HG02759 (cell line): ENCODE data around the gene AKAP13.

Experiments
- ATAC-seq: cut with Tn5 transposase; IDR thresholded peaks from one replicate; pipeline ENCODE4 v1.9.1; 2021; ENCODE audit warnings: mild to moderate bottlenecking, moderate library complexity; ENCODE audit not compliant: unreplicated experiment

The AKAP13 gene

DNA sequence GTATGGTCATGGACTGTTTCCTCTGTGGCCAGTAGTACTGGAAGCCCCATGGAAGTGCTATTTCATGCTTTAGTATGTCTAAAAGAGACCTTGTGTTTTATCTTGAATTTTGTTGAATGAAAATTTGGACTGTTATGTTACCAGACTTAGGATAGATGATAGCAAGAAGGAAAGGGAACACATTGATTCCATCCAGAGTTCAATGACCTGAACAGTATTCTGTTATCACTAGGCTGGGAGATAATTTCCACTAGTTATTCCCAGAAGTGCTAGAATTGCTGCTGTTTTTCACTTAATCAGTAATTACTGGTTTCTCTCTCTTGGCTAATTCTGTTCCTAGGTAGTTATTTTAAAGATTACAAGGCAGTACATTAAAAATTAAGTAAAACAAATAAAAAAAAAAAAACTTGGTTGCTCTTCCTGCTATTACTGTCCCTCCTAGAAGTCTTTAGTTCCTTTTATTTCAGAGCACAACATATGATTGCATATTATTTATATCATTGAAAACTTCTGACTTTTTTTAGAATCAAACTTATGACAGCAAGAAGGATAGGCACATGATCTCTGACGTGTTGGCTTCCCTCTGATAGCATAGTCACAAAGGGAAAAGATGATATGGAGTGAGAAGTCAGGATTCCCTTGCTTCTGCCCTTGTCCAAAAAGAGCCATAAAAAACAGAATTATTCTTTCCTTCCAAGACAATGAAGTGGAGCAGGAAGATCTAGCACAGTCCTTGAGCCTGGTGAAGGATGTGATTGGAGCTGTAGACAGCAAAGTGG lies 342.2 kb downstream of the AKAP13 start:
- ATAC-seq = no peak

DNA sequence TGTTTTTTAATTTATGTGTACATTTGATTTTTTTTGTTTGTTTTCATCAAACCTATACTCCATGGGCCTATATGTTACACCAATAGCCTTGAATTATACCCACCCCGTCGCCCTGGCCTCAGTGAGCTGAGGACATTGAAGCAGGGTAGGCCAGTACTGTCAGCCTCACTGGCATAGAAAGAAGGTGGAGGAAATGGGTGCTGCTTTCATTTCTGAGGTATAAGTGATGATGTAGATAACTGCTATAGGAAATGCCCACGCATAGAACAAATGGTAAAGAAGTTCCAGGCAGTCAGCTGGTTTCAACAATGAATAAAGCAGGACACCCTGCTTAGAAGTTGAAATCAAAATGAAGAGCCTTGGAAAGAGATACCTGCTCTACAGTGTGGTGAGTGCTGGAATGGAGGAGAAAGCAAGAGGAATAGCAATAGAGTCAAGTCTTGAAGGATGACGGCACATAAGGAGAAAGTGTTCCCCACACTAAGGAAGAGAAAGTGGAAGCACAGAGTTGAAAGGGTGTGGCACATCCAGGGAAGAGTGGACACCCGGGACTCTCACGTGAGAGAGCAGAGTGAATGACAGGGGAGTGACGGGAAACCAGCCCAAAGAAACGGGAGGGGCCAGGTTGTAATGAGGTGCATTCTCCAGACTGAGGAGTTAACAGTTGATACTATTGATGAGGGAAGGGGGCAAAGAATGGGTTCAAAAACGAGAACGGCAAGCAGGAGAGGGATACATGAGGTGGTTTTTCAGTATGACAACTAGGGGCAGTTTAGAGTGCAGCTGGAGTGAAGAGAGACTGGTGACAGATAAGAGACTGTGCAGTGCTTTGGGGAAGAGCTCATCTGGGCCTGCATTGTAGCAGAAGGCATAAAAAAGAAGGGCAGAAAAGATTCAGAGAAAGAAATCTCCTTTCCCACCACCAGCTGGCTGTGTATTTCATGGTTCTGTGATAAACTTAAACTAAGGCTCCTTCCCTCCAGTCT lies 343.9 kb downstream of the AKAP13 start:
- ATAC-seq = no peak

DNA sequence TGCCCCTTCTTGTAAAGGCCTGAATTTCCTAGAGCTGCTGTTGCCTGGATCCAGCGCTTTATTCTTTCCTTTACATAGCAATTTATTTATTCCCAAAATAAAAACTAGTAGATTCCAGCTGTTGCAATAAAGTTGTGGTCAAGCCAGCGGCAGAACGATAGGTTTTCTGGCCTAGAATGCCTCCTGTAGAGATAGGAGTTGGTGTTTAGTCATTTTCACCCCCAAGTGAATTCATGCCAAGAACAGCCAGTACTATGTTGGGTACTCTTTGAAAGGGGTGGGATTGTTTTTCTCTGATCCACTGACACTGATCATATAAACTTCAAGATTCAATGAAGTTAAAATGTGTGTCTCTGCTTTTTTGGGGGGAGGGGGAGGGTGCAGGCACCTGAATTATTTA lies 344.6 kb downstream of the AKAP13 start:
- no peak for ATAC-seq

DNA sequence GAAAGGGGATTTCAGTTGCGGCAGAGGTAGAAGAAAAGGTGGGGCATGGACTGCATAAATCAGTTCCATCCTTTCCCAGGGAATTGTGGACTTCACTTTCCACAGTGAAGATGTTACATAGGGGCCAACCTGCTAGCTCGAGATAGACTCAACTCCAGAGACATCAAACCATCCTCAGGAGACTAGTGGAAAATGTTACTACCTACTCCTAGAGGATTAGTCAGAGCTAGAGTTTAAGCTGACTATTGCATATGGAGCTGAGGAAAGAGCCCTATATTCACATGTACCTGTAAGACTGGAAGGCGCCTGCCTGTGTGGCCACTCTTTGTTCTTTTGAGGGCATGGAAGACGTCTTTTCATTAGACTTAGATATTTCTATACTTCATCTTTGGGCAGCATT lies 345.2 kb downstream of the AKAP13 start:
- no peak for ATAC-seq

DNA sequence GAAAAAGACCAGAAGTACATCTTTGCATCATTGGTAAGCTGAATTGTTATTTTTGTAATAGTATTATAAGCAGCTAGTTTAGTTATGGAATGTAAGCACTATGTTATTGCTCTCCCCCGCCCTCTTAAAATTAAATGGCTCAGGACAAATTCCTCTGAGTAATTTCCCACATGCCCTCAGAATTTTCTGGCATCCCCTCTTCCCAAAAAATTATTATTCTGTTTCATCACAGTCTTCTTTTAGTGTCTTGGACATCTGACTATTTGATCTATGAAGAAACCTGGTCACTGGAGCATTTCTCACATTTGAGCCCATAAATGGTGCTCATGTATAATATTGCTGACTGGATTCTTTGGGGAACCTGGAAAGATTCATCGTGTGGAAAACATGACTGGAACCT lies 346.1 kb downstream of the AKAP13 start:
- ATAC-seq = no peak

DNA sequence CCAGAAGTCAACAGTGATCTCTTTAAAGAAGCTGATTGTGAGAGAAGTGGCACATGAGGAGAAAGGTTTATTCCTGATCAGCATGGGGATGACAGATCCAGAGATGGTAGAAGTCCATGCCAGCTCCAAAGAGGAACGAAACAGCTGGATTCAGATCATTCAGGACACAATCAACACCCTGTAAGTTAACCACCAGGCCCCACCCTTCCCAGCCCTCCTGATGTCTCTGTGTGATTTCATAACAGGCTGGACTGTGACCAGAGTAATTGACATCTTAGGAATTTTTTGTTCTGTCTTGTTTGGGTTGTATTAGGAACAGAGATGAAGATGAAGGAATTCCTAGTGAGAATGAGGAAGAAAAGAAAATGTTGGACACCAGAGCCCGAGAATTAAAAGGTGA lies 346.7 kb downstream of the AKAP13 start:
- no peak for ATAC-seq

DNA sequence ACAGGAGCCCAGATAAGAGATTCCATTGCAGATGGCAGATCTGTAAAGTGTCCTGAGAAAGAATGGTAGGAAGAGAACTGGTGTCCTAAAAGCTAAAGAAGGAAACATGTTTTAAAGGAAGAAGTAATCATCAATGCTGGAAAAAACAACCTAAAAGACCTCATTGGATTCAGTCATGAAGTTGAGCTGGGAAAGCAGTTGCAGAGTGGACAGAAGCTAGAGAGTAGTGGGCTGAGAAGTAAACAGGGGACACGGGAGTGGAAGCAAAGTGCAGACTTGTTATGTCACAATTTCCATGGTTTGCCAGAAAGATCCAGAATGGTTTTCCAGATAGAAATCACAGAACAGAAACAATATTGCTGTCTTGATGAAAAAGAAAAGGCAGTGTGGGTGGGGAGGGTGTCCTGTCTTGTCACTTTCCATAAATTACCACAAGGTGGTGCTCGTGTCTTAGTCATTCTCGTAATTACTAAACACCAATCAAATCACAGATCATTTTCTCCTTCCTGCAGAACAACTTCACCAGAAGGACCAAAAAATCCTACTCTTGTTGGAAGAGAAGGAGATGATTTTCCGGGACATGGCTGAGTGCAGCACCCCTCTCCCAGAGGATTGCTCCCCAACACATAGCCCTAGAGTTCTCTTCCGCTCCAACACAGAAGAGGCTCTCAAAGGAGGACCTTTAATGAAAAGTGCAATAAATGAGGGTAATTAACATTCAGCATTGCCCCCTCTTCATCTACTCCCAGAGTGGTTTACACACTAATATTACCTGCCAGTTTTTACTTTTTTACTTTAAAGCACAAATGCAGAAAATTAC lies 349.8 kb downstream of the AKAP13 start:
- ATAC-seq = peak; percentile 73

DNA sequence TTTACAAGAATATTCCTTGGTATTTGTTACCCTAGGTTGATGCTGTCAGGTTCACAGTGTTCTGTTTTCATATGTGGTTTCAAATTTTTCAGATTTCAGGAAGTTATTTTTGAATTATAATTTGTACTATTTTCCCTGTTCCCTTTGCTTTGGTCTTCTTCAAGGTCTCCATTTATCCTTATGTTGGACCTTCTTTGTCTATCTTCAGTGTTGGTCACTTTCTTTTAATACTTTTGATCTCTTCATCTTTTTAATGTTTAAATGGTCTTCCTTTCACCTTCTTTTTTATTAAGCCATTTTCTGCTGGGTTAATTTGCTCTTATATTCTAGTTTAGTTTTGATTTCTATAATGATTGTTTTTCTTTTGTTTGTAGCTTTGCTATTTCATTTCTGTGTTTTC lies 353.0 kb downstream of the AKAP13 start:
- no peak for ATAC-seq

DNA sequence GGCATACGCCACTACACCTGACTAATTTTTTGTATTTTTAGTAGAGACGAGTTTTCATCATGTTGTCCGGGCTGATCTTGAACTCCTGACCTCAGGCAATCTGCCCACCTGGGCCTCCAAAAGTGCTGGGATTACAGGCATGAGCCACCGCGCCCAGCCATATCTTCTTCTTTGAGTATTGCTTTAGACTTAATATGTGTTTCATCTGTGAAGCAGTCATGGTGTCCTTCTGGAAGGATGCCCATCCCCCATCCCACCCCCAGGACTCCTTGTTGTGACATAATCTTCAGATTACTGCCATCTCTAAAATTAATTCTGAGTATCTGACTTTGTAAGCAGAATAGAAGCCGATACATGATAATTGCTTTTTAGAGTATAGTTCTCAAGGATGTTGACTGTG lies 356.7 kb downstream of the AKAP13 start:
- no peak for ATAC-seq

DNA sequence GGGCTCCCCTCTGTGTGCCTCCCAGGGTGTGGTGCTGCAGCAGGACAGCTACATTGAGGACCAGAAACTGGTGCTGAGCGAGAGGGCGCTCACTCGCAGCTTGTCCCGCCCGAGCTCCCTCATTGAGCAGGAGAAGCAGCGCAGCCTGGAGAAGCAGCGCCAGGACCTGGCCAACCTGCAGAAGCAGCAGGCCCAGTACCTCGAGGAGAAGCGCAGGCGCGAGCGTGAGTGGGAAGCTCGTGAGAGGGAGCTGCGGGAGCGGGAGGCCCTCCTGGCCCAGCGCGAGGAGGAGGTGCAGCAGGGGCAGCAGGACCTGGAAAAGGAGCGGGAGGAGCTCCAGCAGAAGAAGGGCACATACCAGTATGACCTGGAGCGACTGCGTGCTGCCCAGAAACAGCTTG lies 360.6 kb downstream of the AKAP13 start:
- ATAC-seq = no peak

DNA sequence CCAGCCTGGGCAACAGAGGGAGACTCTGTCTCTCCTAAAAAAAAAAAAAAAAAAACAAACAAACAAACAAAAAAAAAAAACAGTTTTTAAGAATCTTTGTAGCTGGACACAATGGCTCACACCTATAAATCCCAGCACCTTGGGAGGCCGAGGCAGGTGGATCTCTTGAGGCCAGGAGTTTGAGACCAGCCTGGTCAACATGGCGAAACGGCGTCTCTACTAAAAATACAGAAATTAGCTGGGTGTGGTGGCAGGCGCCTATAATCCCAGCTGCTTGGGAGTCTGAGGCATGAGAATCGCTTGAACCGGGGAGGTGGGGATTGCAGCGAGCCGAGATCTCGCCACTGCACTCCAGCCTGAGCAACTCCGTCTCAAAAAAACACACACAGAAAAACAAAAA lies 361.3 kb downstream of the AKAP13 start:
- no peak for ATAC-seq

DNA sequence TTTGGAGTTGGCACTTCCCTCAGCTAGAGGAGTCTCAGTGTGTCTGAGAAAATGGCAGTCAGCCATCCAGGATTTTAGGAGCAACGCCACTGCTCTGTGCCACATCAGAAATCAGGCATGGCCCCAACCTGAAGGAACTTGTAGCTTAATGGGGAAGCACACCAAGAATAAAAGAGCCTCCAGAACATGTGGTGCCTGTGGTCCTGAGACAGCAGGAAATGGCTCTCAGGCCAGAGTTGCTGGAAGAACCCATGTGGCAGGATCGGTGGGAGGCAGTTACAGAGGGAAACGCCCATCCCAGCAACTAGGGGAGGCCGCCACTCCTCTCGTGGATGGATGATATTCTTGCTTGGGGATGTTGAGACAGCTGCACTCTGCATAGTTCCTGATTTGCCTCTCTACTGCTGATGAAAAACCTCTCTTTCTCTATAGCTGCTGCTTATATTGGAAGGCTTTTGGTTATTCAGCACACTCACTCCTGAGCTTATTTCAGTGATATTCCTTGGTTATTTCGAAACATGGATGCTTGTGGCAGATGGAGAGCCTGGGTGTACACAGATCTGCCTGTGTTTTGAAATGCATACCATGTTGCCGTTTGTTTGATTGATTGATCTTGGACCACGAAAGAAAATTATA lies 361.9 kb downstream of the AKAP13 start:
- ATAC-seq = no peak

DNA sequence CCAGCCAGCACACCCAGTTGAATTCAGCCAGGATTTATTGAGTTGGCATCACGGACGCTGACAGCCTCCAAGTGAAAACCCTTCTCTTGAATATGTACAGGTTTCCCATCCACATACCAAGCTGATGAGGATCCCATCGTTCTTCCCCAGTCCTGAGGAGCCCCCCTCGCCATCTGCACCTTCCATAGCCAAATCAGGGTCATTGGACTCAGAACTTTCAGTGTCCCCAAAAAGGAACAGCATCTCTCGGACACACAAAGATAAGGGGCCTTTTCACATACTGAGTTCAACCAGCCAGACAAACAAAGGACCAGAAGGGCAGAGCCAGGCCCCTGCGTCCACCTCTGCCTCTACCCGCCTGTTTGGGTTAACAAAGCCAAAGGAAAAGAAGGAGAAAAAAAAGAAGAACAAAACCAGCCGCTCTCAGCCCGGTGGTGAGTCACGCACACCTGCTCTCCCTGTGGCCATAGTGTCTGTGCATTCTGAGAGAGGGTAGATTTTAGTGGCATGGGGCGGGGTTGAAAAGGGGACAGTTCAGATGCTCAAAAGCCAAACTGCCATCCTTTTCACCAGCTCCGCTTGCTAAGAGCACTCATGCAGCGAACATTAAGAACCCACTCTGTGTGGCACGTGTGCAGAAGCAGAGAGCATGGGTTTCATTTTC lies 363.1 kb downstream of the AKAP13 start:
- ATAC-seq = no peak

DNA sequence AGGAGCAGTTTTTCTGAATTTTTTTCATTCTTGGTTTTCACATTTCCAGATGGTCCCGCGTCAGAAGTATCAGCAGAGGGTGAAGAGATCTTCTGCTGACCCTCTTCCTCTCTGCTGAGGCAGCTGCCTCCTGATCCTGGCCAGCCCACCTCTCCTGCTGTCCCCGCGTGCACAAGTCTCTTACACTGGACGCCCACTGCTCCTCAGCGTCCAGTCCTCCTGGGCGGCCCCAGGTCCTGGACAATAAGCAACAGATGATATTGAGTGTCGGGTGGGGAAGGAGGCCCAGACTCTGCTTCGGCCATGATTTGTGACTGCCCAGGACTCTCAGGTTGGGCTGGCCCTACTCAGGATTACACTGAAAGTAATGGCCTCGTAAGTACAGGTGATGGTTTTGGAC lies 364.2 kb downstream of the AKAP13 start:
- no peak for ATAC-seq

DNA sequence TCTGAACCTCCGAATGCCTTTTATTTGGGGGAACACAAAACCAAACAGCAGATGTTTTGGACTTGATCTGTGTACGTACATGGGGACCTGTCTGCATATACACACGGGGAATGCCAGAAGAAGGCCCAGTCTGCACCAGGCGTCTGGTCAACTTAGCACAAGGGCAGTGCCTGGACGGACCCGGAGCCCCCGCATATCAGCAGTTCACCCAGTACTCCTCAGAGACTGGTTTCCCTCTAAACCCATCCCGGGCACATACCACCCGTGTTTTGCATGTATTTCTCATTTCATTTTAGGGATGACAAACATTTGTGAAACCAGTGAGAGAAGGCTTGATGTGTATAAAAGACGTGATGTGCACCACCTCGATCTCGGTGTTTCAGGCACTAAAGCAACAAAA lies 364.6 kb downstream of the AKAP13 start:
- ATAC-seq = no peak

DNA sequence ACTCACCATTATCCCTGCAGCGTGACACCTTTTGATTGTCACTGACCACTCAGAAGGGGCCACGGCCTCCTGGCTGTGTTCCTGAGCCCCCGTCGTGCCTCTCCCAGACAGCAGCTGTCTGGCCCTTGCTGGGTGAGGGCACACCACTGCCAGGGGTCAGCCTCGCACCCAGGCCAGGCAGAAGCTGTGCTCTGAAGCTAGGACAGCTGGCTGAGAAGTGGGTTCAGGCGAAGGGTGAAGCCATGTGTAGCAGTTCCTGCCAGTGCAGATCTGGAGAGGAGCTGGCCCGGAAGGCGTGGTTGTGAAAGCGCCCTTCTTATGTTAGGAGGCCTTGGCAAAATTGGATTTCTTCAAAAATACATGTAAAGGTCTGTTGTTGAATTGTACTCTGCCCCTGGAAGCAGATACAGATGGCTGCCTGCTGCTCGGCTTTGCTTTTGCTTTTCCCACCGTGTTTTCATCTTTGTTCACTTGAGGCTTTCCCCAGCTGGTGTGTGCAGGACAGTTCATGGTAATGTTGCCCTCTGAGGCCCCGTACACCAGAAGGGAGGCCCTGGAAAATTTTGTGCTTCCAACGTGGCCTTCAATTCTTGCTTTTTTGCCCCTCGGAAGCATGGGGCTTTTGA lies 365.2 kb downstream of the AKAP13 start:
- ATAC-seq = no peak

DNA sequence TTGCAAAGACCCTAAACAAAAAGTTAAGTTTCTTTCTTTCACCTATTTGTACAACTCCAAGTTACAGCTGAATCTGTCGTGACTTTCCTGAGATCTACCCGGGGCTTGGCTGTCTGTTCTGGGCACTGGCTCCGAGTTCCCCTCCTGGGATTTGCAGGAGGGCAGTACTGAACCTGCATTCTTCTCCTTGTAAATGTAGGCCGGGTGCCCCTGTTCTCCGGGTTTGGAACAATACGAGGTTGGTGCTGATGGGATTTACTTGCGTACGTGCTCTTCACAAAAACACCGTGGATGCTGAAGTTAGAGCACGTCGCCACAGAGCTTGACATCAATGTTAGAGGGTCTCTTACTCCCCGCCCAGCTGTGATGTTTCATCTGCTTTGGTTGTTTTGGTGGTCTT lies 366.2 kb downstream of the AKAP13 start:
- no peak for ATAC-seq

DNA sequence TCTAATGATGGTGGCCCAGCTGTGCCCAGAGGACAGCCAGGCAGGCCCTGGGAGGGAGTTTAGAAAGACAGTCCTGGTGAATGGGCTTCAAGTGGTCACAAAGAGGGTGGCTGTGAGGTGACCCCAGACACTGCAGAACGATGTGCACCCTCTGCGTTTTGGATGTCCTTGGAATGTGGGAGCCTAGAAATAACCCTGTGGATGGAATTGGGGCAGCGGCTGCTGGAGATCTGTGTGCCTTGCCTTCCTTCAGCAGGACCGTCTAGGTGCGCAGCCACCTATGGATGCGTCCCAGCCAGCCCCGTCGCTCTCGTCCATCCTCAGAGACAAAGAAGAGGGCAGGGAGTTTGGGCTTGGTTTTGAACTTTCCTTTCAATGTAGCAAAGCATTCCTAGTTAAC lies 367.8 kb downstream of the AKAP13 start:
- no peak for ATAC-seq

DNA sequence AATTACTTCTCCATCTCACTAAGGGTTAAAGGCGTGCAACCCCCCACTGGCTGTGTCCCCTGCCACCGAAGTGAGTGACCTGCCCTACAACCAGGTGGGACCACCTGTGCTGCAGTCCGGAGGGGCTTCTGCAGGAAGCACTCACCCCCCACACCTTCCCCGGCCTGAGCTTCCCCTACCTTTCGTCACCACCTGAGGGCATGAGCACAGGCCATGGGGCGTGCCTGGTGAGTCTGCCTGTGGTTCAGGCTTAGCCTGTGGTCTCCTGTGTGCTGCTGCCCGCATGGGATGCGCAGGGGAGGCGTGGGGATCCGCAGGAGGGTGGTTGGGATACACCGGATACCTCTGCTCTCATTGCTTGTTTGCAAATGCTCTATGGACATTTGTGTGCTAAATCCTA lies 368.3 kb downstream of the AKAP13 start:
- no peak for ATAC-seq
